HepG2 (cell line): Measurements from ENCODE around the gene UPK1B. TPM values are rescaled to one million over a fixed set of nuclear protein-coding genes. Genes with fewer than 3 reads are reported as not detected.

Experiments used
- ATAC-seq: fragments of 200-7000 bp; cut with Tn5 transposase; 3 replicates; pipeline ENCODE4 v1.9.1; 2020; ENCODE audit warnings: mild to moderate bottlenecking, moderate library complexity
- BruUV-seq: library from RNA; stranded (reverse); fragments of 400-500 nt; replicated peaks from 2 replicates; lab custom pipeline; 2021; lab: Mats Ljungman, UMichigan
- CTCF ChIA-PET: fragments of 300-600 bp; formaldehyde crosslinking; extraction: SDS; loops from one replicate; lab custom pipeline; 2021; ENCODE audit warnings: low total read pairs, inconsistent platforms, low intra/inter-chr PET ratio; lab: Yijun Ruan, JAX
- POLR2A ChIA-PET: fragments of 350-600 bp; sonication (Branson Sonifier 250); formaldehyde crosslinking; loops from one replicate; lab custom pipeline; 2020; ENCODE audit warnings: antibody characterized with exemption, inconsistent platforms; lab: Yijun Ruan, JAX
- DNase-seq: peaks from one replicate; pipeline ENCODE4 v3.0.0-alpha.2; 2015; ENCODE audit warnings: low spot score
- FAIRE-seq: peaks from 3 replicates; lab custom pipeline; 2011; peaks lifted over from hg19 to GRCh38; lab: Jason Lieb, UNC
- H2AFZ ChIP-seq: one replicate; pipeline ENCODE4 v1.6.1; 2011; ENCODE audit warnings: low read length, inconsistent platforms
- H3K27ac ChIP-seq: fragments of 300-600 bp; 3 replicates; pipeline ENCODE4 v1.8.0; 2011; ENCODE audit warnings: mixed run types, mild to moderate bottlenecking, mixed read lengths, low read length, inconsistent platforms; ENCODE audit not compliant: insufficient read depth; ENCODE audit errors: extremely low read length
- H3K27me3 ChIP-seq, 2 experiments: fragments of 200-600 bp in 1 of 2; 2 replicates in 1 of 2; 3 replicates in 1 of 2; pipeline versions ENCODE4 v1.6.0 to v1.8.0; 2011; ENCODE audit warnings: low read length in 2 of 2, mild to moderate bottlenecking in 2 of 2, moderate library complexity in 2 of 2, inconsistent platforms in 1 of 2; ENCODE audit not compliant: insufficient read depth in 2 of 2, control insufficient read depth in 1 of 2
- H3K36me3 ChIP-seq, 2 experiments: fragments of 200-600 bp in 1 of 2; replicated peaks in 1 of 2; 2 replicates in 1 of 2; 3 replicates in 1 of 2; pipeline versions ENCODE4 v1.5.1 to v1.8.0; 2011; ENCODE audit warnings: low read length in 2 of 2, inconsistent platforms in 1 of 2; ENCODE audit not compliant: insufficient read depth in 2 of 2, control insufficient read depth in 1 of 2
- H3K4me1 ChIP-seq: 2 replicates; pipeline ENCODE4 v1.5.1; 2012; ENCODE audit warnings: low read length, inconsistent platforms; ENCODE audit not compliant: insufficient read depth
- H3K4me2 ChIP-seq: 2 replicates; pipeline ENCODE4 v1.6.0; 2011; ENCODE audit warnings: low read depth, low read length, inconsistent platforms
- H3K4me3 ChIP-seq, 3 experiments: fragments of 200-600 bp in 1 of 3; sonication (generic), shearing (Covaris generic) in 1 of 3; replicated peaks in 1 of 3; 2 replicates each; pipeline ENCODE4 v1.5.1; 2011 to 2016; ENCODE audit warnings: low read length in 3 of 3, inconsistent platforms in 2 of 3, low read depth in 2 of 3, mild to moderate bottlenecking in 2 of 3, control low read depth in 1 of 3, mixed read lengths in 1 of 3; ENCODE audit not compliant: insufficient read depth in 1 of 3
- H3K79me2 ChIP-seq: one replicate; pipeline ENCODE4 v1.6.1; 2011; ENCODE audit warnings: low read length, inconsistent platforms; ENCODE audit not compliant: insufficient read depth
- H3K9ac ChIP-seq: 2 replicates; pipeline ENCODE4 v1.6.0; 2011; ENCODE audit warnings: mild to moderate bottlenecking, low read depth, low read length, inconsistent platforms; ENCODE audit not compliant: insufficient read depth
- H3K9me3 ChIP-seq: 2 replicates; pipeline ENCODE4 v1.5.1; 2012; ENCODE audit warnings: mild to moderate bottlenecking, low read length
- H4K20me1 ChIP-seq: 2 replicates; pipeline ENCODE4 v1.6.0; 2011; ENCODE audit warnings: inconsistent platforms, mild to moderate bottlenecking, low read length, moderate library complexity; ENCODE audit not compliant: insufficient read depth
- CEBPG ChIP-seq: IDR thresholded peaks from 2 replicates; pipeline ENCODE4 v1.6.1; 2016
- CHD2 ChIP-seq: IDR thresholded peaks from 2 replicates; pipeline ENCODE4 v1.6.1; 2011; ENCODE audit warnings: low read depth, low read length, improper control_type of control experiment
- HIVEP1 ChIP-seq: sonication (generic); formaldehyde crosslinking; IDR thresholded peaks from 2 replicates; pipeline ENCODE4 v1.4.0; 2020; ENCODE audit warnings: mild to moderate bottlenecking, missing genetic modification reagents
- KDM3A ChIP-seq: IDR thresholded peaks from 2 replicates; pipeline ENCODE4 v1.6.1; 2018; ENCODE audit warnings: low read depth, missing compliant biosample characterization
- MED1 ChIP-seq: sonication (generic); formaldehyde crosslinking; IDR thresholded peaks from 2 replicates; pipeline ENCODE4 v1.4.0; 2020; ENCODE audit warnings: missing genetic modification reagents
- MXD4 ChIP-seq: IDR thresholded peaks from 2 replicates; pipeline ENCODE4 v1.6.1; 2016; ENCODE audit warnings: mild to moderate bottlenecking, missing biosample characterization, missing genetic modification reagents
- NPAS2 ChIP-seq: sonication (generic); formaldehyde crosslinking; IDR thresholded peaks from 2 replicates; pipeline ENCODE4 v1.8.0; 2022; ENCODE audit warnings: mild to moderate bottlenecking, missing genetic modification reagents, borderline replicate concordance
- RBM22 ChIP-seq: fragments of 200-400 bp; formaldehyde crosslinking; optimal IDR thresholded peaks from 2 replicates; pipeline ENCODE3; 2017; ENCODE audit warnings: mild to moderate bottlenecking, low read length, moderate library complexity
- RELA ChIP-seq: sonication (generic); formaldehyde crosslinking; IDR thresholded peaks from 2 replicates; pipeline ENCODE4 v1.4.0; 2020; ENCODE audit warnings: missing genetic modification reagents
- ZFP36L2 ChIP-seq: sonication (generic); formaldehyde crosslinking; IDR thresholded peaks from 2 replicates; pipeline ENCODE4 v1.4.0; 2020; ENCODE audit warnings: missing genetic modification reagents
- ZNF30 ChIP-seq: sonication (generic); formaldehyde crosslinking; IDR thresholded peaks from 2 replicates; pipeline ENCODE4 v1.5.0; 2020; ENCODE audit warnings: mild to moderate bottlenecking, missing genetic modification reagents
- WGBS: methylation state at CpG from one replicate; pipeline ENCODE4 v1.1.6; 2017; ENCODE audit warnings: low lambda C conversion rate; 5-methylcytosine and 5-hydroxymethylcytosine counted together
- in situ Hi-C: cut with HindIII; loops from 2 replicates; pipeline ENCODE4 v1.10.0; 2017; ENCODE audit warnings: low pct_unique_long_range_greater_than_20kb; ENCODE audit not compliant: extremely low pct_ligation_motif_present
- intact Hi-C: fragments of 100-400 bp; cut with micrococcal nuclease; formaldehyde crosslinking; loops from one replicate; pipeline ENCODE4 v1.10.0; 2022; ENCODE audit not compliant: unreplicated experiment
- polyA plus RNA-seq, 8 experiments: library from polyadenylated mRNA; depleted of rRNA in 3 of 8; stranded (reverse) in 7 of 8; unstranded in 1 of 8; fragments of >200 nt; fragmentation: Illumina TruSeq in 4 of 8; extraction: Trizol in 4 of 8; gene quantifications; 2 replicates each; pipeline versions ENCODE4 v1.2.1 to v1.2.3, GENCODE V29; 2011 to 2016; ENCODE audit warnings: low read depth in 4 of 8, missing spikeins in 1 of 8, mixed read lengths in 1 of 8; ENCODE audit not compliant: insufficient read depth in 1 of 8
- total RNA-seq, 5 experiments: library from RNA; depleted of rRNA; stranded (reverse); fragments of >200 nt; fragmentation: Illumina TruSeq; extraction: Trizol; gene quantifications; 2 replicates each; pipeline ENCODE4 v1.2.3, GENCODE V29; 2016; ENCODE audit warnings: low read depth in 1 of 5
- TF ChIP-seq, protein P1 (sequence below): sonication (generic); formaldehyde crosslinking; IDR thresholded peaks from 2 replicates; pipeline ENCODE4 v1.4.0; 2020; ENCODE audit warnings: mild to moderate bottlenecking, missing genetic modification reagents

UPK1B gene
- total and polyA plus RNA-seq, 2 of the 13 experiments (the other 11 are each of a cell fraction or from before 2014, with no cell fraction given) = not detected

DNA sequence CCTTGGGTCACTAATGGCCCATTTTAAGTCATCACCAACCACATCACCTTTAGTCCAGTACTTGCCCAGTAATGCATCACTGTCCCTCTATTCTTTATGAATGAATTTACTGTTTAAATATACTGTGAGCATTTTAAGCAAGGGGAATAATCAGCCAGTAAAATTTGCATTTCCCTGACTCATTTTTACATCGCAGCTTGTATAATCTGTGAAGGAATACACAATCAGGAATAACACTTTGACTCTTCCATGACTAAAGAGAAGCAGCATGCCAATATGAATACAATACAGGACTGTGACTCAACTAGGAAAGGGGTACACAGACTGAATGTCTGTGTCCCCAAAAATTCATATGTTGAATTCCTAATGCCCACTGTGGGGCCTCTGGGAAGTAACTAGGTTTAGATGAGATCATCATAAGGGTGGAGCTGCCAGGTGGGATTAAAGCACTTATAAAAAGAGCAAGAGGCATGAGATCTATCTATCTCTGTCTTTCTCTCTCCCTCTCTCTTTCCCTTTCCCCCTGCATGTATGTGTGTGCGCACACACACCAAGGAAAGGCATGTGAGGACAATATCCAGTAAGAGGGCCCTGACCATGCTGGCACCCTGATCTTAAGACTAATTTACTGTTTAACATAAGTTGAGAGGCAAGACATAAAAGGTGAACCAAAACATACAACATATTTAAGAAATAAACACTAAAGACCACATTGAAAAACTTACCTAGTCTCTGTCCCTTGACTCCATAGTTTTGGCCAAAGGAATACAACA is 55.2 kb downstream of the UPK1B start:
- WGBS = 96% methylated on average over 2 of the region's 2 CpGs
- no peak overlapping the region for H3K4me2 ChIP-seq
- no peak for ATAC-seq

More for the DNA sequence above, 55.2 kb downstream of the UPK1B start:
- no peak overlapping the region for H2AFZ ChIP-seq
- POLR2A ChIA-PET = no interaction called here
- no peaks in the 10 kb centered on the region for H3K27me3 ChIP-seq
- no TSS peak for BruUV-seq
- no peak for FAIRE-seq
- H3K79me2 ChIP-seq = no peaks in the 10 kb centered on the region
- in situ Hi-C loops = no loop called here
- H3K27ac ChIP-seq = no peak overlapping the region
- no peaks in the 10 kb centered on the region; the same call in 1 of the 2 replicates for H4K20me1 ChIP-seq
- no peaks in the 10 kb centered on the region for H3K9me3 ChIP-seq
- no peak for DNase-seq
- H3K4me1 ChIP-seq = peaks cover 22% of the 10 kb centered on the region
- CTCF ChIA-PET = no interaction called here
- H3K9ac ChIP-seq = no peak overlapping the region
- intact Hi-C loops = no loop called here
- TF ChIP-seq CEBPG (CRISPR knock-in tag) (no peak), ZNF30 (CRISPR knock-in tag) (no peak), RELA (CRISPR knock-in tag) (no peak), NPAS2 (no peak), MXD4 (CRISPR knock-in tag) (no peak), KDM3A (no peak), CHD2 (no peak), MED1 (CRISPR knock-in tag) (no peak), HIVEP1 (CRISPR knock-in tag) (no peak), ZFP36L2 (CRISPR knock-in tag) (no peak), RBM22 (no peak)
- TF ChIP-seq, protein P1, sequence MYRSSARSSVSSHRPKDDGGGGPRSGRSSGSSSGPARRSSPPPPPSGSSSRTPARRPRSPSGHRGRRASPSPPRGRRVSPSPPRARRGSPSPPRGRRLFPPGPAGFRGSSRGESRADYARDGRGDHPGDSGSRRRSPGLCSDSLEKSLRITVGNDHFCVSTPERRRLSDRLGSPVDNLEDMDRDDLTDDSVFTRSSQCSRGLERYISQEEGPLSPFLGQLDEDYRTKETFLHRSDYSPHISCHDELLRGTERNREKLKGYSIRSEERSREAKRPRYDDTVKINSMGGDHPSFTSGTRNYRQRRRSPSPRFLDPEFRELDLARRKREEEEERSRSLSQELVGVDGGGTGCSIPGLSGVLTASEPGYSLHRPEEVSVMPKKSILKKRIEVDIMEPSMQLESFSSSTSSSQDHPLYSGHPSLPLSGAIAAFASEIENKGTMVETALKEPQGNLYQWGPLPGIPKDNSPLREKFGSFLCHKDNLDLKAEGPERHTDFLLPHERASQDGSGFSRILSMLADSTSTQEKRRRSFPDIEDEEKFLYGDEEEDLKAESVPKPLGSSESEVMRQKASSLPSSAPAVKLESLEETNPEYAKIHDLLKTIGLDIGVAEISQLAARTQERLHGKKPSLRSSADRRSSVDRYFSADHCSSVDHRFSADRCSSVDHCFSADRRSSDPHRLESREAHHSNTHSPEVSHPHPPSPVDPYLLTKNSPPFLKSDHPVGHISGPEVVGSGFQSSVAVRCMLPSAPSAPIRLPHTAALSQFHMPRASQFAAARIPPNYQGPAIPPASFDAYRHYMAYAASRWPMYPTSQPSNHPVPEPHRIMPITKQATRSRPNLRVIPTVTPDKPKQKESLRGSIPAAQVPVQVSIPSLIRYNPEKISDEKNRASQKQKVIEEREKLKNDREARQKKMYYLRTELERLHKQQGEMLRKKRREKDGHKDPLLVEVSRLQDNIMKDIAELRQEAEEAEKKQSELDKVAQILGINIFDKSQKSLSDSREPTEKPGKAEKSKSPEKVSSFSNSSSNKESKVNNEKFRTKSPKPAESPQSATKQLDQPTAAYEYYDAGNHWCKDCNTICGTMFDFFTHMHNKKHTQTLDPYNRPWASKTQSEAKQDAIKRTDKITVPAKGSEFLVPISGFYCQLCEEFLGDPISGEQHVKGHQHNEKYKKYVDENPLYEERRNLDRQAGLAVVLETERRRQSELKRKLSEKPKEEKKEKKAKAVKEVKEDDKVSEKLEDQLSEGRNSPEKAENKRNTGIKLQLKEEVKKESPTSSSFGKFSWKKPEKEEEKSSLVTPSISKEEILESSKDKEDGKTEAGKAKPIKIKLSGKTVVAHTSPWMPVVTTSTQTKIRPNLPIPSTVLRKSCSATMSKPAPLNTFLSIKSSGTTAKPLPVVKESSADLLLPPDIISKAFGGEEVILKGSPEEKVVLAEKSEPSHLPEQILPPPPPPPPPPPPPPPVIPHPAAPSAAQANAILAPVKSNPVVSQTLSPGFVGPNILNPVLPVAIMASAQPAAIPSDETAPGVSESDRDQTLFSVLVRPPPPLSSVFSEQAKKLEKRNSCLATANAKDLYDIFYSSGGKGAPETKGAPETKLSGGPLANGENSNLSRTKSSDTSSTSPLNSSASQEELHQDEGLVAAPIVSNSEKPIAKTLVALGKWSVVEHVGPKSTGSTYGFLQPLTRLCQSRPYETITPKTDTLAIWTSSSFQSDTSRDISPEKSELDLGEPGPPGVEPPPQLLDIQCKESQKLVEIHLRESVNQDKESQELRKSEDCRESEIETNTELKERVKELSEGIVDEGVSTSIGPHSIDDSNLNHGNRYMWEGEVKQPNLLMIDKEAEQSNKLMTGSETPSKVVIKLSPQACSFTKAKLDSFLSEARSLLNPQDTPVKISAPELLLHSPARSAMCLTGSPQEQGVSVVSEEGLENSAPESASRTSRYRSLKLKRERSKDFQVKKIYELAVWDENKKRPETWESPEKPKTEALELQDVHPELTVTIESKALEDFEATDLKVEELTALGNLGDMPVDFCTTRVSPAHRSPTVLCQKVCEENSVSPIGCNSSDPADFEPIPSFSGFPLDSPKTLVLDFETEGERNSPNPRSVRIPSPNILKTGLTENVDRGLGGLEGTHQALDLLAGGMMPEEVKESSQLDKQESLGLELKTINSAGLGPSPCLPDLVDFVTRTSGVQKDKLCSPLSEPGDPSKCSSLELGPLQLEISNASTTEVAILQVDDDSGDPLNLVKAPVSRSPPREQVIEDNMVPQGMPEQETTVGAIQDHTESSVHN (CRISPR knock-in tag) = no peak
- H3K36me3 ChIP-seq = peaks cover 13 to 58% of the 10 kb centered on the region in 2 experiments
- no peak overlapping the region for H3K4me3 ChIP-seq
